CD4-positive, alpha-beta memory T cell (primary cell): ENCODE results near the gene GSE1. TPM values are rescaled to one million over a fixed set of nuclear protein-coding genes. Genes with fewer than 3 reads are reported as not detected.

Source experiments
- CTCF ChIA-PET: fragments of 350-600 bp; sonication (Branson Sonifier 250); formaldehyde crosslinking; loops from one replicate; lab custom pipeline; 2021; ENCODE audit warnings: inconsistent platforms; ENCODE audit not compliant: partially characterized antibody; lab: Charles Lee
- POLR2A ChIA-PET: fragments of 350-600 bp; sonication (Branson Sonifier 250); formaldehyde crosslinking; loops from one replicate; lab custom pipeline; 2021; ENCODE audit not compliant: partially characterized antibody; lab: Charles Lee
- DNase-seq, 5 donors: peaks; one replicate each; pipeline versions ENCODE4 v3.0.0 to v3.0.0-alpha.2; 2020 to 2022; ENCODE audit warnings: mixed read lengths in 1 of 5
- H3K27ac ChIP-seq: one replicate; pipeline ENCODE4 v1.7.0; 2013; ENCODE audit warnings: low read depth, low read length
- H3K27me3 ChIP-seq: 2 replicates; pipeline ENCODE4 v1.7.0; 2013; ENCODE audit warnings: mild to moderate bottlenecking, low read length, moderate library complexity; ENCODE audit not compliant: insufficient read depth
- H3K36me3 ChIP-seq: 2 replicates; pipeline ENCODE4 v1.7.0; 2013; ENCODE audit warnings: mild to moderate bottlenecking, low read length, moderate library complexity; ENCODE audit not compliant: insufficient read depth
- H3K4me1 ChIP-seq: 2 replicates; pipeline ENCODE4 v1.7.0; 2013; ENCODE audit warnings: mild to moderate bottlenecking, low read length, moderate library complexity; ENCODE audit not compliant: insufficient read depth
- H3K4me3 ChIP-seq, 2 donors: one replicate each; pipeline ENCODE4 v1.7.0; 2013; ENCODE audit warnings: low read length in 2 of 2, mild to moderate bottlenecking in 1 of 2
- H3K9me3 ChIP-seq, 2 donors: one replicate each; pipeline ENCODE4 v1.7.0; 2013; ENCODE audit warnings: low read length in 2 of 2, control low read depth in 1 of 2; ENCODE audit not compliant: control insufficient read depth in 1 of 2
- H3K27ac Mint-ChIP-seq, 7 donors: one replicate each; pipeline ENCODE4 v1.8.0; 2020 to 2021; ENCODE audit warnings: mixed read lengths in 7 of 7, mild to moderate bottlenecking in 6 of 7, inconsistent platforms in 3 of 7, moderate library complexity in 3 of 7
- H3K27me3 Mint-ChIP-seq, 2 donors: one replicate each; pipeline ENCODE4 v1.8.0; 2020 to 2021; ENCODE audit warnings: mixed read lengths in 2 of 2
- H3K36me3 Mint-ChIP-seq, 2 donors: one replicate each; pipeline ENCODE4 v1.8.0; 2020 to 2021; ENCODE audit warnings: mixed read lengths in 2 of 2, inconsistent platforms in 1 of 2, mild to moderate bottlenecking in 1 of 2
- H3K4me1 Mint-ChIP-seq, 4 donors: one replicate each; pipeline ENCODE4 v1.8.0; 2020 to 2021; ENCODE audit warnings: mixed read lengths in 4 of 4, mild to moderate bottlenecking in 1 of 4
- H3K4me3 Mint-ChIP-seq, 8 donors: one replicate each; pipeline ENCODE4 v1.8.0; 2020 to 2021; ENCODE audit warnings: mixed read lengths in 8 of 8, mild to moderate bottlenecking in 7 of 8, moderate library complexity in 6 of 8, inconsistent platforms in 3 of 8
- H3K9me3 Mint-ChIP-seq, 8 donors: one replicate each; pipeline ENCODE4 v1.8.0; 2020 to 2021; ENCODE audit warnings: mixed read lengths in 8 of 8, mild to moderate bottlenecking in 5 of 8, inconsistent platforms in 3 of 8, moderate library complexity in 1 of 8
- intact Hi-C: fragments of 100-400 bp; cut with micrococcal nuclease; formaldehyde crosslinking; loops from one replicate; pipeline ENCODE4 v1.15.1; 2023
- polyA plus RNA-seq, 2 donors: library from polyadenylated mRNA; unstranded; fragments of 300-500 nt; fragmentation: Illumina TruSeq; gene quantifications; one replicate each; pipeline ENCODE4 v1.2.3, GENCODE V29; 2021
- total RNA-seq, 2 experiments: library from RNA; stranded (reverse); gene quantifications; one replicate each; pipeline ENCODE4 v1.2.3, GENCODE V29; 2021

The GSE1 gene
- total and polyA plus RNA-seq, 4 experiments from 2014 or later = 0.23 to 25.0 (median 13.1) TPM

DNA sequence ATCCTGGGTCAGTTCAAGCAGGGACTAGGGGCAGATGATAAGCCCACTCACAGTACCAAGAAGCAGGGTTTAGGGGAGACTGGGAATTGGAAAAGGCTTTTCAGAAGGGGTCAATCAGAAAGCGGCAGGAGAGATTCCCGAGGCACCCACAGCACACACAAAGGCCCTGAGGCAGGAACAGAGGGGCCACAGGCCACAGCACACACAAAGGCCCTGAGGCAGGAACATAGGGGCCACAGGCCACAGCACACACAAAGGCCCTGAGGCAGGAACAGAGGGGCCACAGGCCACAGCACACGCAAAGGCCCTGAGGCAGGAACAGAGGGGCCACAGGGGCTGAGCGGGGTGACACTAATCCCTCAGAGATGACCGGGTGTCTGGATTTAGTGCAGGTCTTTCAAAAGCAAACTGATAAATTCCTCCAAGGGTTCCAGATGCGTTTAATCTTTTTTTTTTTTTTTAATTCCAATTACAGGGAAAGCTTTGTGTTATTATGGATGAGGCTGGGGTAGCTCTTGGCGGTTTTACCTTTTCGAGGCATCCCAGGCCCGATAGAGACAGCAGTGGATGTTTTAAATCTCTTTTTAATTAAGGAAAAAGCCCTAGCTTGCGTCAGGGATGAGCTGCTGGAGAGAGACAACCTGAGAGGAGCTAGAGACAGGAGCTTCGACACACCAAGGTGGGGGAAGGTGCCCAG is 106.6 kb downstream of the GSE1 start:
- Histone ChIP-seq H3K4me3 (no peak overlapping the region), H3K36me3 (no peaks in the 10 kb centered on the region), H3K9me3 (no peaks in the 10 kb centered on the region), H3K4me1 (peaks cover 6% of the 10 kb centered on the region), H3K27me3 (no peaks in the 10 kb centered on the region), H3K27ac (no peak overlapping the region)
- Mint-ChIP-seq H3K27ac (no peak overlapping the region), H3K4me1 (peaks cover 2 to 15% (median 8%) of the 10 kb centered on the region in 4 donors), H3K9me3 (no peaks in the 10 kb centered on the region), H3K36me3 (no peaks in the 10 kb centered on the region), H3K4me3 (no peak overlapping the region), H3K27me3 (peaks cover 2 to 5% of the 10 kb centered on the region in 2 donors)
- ChIA-PET CTCF (interaction anchor here (1.0 to 1.9 kb wide), 4 partner anchors 14 to 34 kb away, joined by 3 to 6 read pairs (median 3); no protein-coding TSS in a partner anchor), POLR2A (no interaction called here)
- DNase-seq = peak in 1 of 5 donors; percentile 1
- intact Hi-C loops = loop anchor here (2.0 kb wide), 1 partner anchor 349 kb away; no protein-coding TSS in a partner anchor

DNA sequence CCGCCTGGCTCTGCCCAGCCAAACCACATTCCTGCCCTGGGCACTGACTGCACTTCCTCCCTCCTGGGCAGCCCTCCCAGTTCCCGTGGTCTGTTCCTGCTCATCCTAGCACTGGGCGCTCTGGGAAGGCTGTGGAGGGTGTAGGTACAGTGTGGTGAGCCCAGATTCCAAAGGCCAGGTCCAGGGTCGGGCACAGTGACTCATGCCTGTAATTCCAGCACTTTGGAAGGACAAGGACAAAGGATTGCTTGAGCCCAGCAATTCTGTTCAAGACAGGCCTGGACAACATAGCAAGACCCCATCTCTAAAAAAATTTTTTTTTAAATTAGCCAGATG is 107.1 kb downstream of the GSE1 start:
- Histone ChIP-seq H3K36me3 (no peaks in the 10 kb centered on the region), H3K4me3 (no peak overlapping the region), H3K9me3 (no peaks in the 10 kb centered on the region), H3K4me1 (peaks cover 5% of the 10 kb centered on the region), H3K27me3 (no peaks in the 10 kb centered on the region), H3K27ac (no peak overlapping the region)
- DNase-seq = peak in 1 of 5 donors; percentile 8
- POLR2A ChIA-PET = no interaction called here
- H3K27ac Mint-ChIP-seq = no peak overlapping the region
- no peaks in the 10 kb centered on the region for H3K9me3 Mint-ChIP-seq
- H3K36me3 Mint-ChIP-seq = no peaks in the 10 kb centered on the region
- H3K27me3 Mint-ChIP-seq = peaks cover 2 to 5% of the 10 kb centered on the region in 2 donors
- peaks cover 2 to 14% (median 8%) of the 10 kb centered on the region in 4 donors for H3K4me1 Mint-ChIP-seq
- intact Hi-C loops = no loop called here
- CTCF ChIA-PET = interaction anchor here (1.0 kb wide), 1 partner anchor 30 kb away, joined by 3 read pairs; no protein-coding TSS in a partner anchor
- H3K4me3 Mint-ChIP-seq = no peak overlapping the region

- Mint-ChIP-seq H3K27ac (no peak overlapping the region), H3K9me3 (no peaks in the 10 kb centered on the region), H3K4me3 (no peak overlapping the region), H3K27me3 (peaks cover 1 to 2% of the 10 kb centered on the region in 2 donors), H3K4me1 (peaks cover 0 to 13% (median 5%) of the 10 kb centered on the region in 4 donors), H3K36me3 (peaks cover 3 to 9% of the 10 kb centered on the region in 2 donors)
- intact Hi-C loops = no loop called here
- POLR2A ChIA-PET = interaction anchor here (0.7 kb wide), 1 partner anchor 25 kb away, joined by 3 read pairs; no protein-coding TSS in a partner anchor
- Histone ChIP-seq H3K9me3 (no peaks in the 10 kb centered on the region), H3K4me1 (no peaks in the 10 kb centered on the region), H3K27me3 (no peaks in the 10 kb centered on the region), H3K27ac (no peak overlapping the region), H3K36me3 (no peaks in the 10 kb centered on the region), H3K4me3 (no peak overlapping the region)
- CTCF ChIA-PET = interaction anchor here (0.7 to 1.7 kb wide), 3 partner anchors 11 to 75 kb away, joined by 3 to 4 read pairs (median 3); no protein-coding TSS in a partner anchor
- no peak for DNase-seq
Measured at GRCh38 chr16:85722128-85722893, 109.2 kb downstream of the GSE1 start.

GRCh38 chr16:85724126-85724879 is 111.2 kb downstream of the GSE1 start:
- Mint-ChIP-seq H3K9me3 (no peaks in the 10 kb centered on the region), H3K27ac (no peak overlapping the region), H3K36me3 (peaks cover 3 to 12% of the 10 kb centered on the region in 2 donors), H3K4me3 (no peak overlapping the region), H3K27me3 (no peaks in the 10 kb centered on the region), H3K4me1 (peaks cover 0 to 7% (median under 1%) of the 10 kb centered on the region in 4 donors)
- Histone ChIP-seq H3K4me3 (no peak overlapping the region), H3K4me1 (no peaks in the 10 kb centered on the region), H3K9me3 (no peaks in the 10 kb centered on the region), H3K27me3 (no peaks in the 10 kb centered on the region), H3K36me3 (no peaks in the 10 kb centered on the region), H3K27ac (no peak overlapping the region)
- DNase-seq = no peak
- intact Hi-C loops = no loop called here
- ChIA-PET POLR2A (no interaction called here), CTCF (interaction anchor here (1.2 kb wide), 1 partner anchor 13 kb away, joined by 3 read pairs; no protein-coding TSS in a partner anchor)

DNA sequence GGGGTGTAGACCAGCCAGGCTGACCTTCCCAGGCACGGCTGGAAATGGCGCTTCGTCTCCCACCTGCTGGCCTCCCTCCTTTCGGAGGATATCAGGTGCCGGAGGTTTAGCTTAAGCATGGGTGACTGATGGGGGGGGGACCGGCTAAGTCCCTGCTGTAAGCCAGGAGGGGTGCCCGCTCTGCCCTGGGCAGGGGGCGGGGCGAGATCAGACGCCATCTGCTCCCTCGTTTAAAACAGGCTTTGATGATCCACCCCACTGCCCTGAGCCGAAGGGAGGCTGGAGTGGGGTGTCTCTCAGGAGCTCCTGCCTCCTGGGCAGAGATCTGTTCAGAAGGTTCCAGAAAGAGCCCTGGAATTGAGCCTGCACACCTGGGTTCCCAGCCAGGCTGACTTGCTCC is 111.8 kb downstream of the GSE1 start:
- no peaks in the 10 kb centered on the region for H3K27me3 Mint-ChIP-seq
- H3K9me3 Mint-ChIP-seq = no peaks in the 10 kb centered on the region
- intact Hi-C loops = no loop called here
- no peak for DNase-seq
- H3K27me3 ChIP-seq = no peaks in the 10 kb centered on the region
- peaks cover 3 to 12% of the 10 kb centered on the region in 2 donors for H3K36me3 Mint-ChIP-seq
- H3K4me3 Mint-ChIP-seq = no peak overlapping the region
- H3K27ac ChIP-seq = no peak overlapping the region
- H3K9me3 ChIP-seq = no peaks in the 10 kb centered on the region
- H3K4me3 ChIP-seq = no peak overlapping the region
- no peaks in the 10 kb centered on the region for H3K4me1 ChIP-seq
- peaks cover 0 to 7% (median 3%) of the 10 kb centered on the region in 4 donors for H3K4me1 Mint-ChIP-seq
- no peaks in the 10 kb centered on the region for H3K36me3 ChIP-seq
- CTCF ChIA-PET = no interaction called here
- POLR2A ChIA-PET = no interaction called here
- H3K27ac Mint-ChIP-seq = no peak overlapping the region
